HUDEP-2 (cell line): ENCODE results near the gene ZNF488.
"Not testable (repeated sequence)": the region's sequence is repeated elsewhere in the genome, so short reads cannot be mapped to it uniquely, and the experiment has no call there.

Experiments
- DNase-seq, 76 experiments: peaks; one replicate each; lab custom pipeline; 2025; ENCODE audit not compliant: unreplicated experiment in 76 of 76; lab: John Stamatoyannopoulos, UW

The ZNF488 gene

GRCh38 chr10:47384148-47384921 is at the start of gene ZNF488:
Gene ZNF488 (minus strand): TSS chr10:47384293. CDS start chr10:47368829, 15,464 bp downstream.
- DNase-seq, result peak in 68 of 76 experiments; percentile 9 to 78 (median 52)

GRCh38 chr10:47425813-47426419 is 41.8 kb upstream of the ZNF488 start:
- DNase-seq, result no peak

GRCh38 chr10:47424231-47424630 is 40.1 kb upstream of the ZNF488 start:
- DNase-seq, result no peak

- DNase-seq, result no peak
Measured at GRCh38 chr10:47423476-47423875, 39.4 kb upstream of the ZNF488 start.

DNA sequence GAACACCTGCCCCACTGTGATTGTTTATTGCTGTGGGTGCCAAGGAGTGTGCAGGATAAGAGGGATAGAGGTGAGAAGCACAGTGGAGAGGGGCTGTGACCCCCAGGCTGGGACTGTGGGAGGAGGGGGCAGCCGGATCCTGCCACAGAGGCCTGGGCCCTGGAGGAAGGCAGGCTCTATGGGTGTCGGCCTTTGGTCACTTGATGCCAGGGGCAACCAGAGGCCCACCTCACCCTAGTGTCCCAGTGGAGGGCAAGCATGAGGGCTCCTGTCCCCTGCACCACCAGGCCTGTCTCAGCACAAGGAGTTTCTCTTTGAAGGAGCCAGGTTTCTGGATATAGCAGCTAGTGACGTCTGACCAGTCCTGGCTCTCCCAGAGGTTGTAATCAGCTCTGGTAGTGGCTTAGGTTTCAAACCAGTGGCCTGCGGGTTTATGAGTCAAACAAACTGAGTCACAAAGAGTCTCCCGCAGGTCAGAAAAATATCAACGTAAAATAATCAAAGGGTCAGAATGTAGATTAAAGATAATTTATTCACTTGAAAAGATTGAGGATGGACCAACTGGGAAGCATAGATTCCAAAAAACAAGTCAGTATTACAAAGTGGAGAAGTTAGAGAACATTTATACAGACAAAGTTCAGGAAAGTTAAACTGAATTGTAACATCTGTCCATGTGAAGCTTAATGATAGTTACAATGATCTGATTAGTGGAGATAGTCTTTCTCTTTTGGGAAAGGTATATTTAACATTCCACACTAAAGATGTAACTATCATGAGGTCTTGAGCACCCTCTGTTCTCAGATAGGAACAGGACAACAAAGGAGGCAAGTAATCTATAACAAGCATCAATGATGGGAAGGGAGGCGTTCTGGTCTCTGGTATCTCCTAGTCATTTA is 37.2 kb upstream of the ZNF488 start:
- no peak for DNase-seq

- DNase-seq, result no peak
Measured at GRCh38 chr10:47420305-47421056, 36.4 kb upstream of the ZNF488 start.

- no peak for DNase-seq
Measured at GRCh38 chr10:47419421-47419820, 35.3 kb upstream of the ZNF488 start.

DNA sequence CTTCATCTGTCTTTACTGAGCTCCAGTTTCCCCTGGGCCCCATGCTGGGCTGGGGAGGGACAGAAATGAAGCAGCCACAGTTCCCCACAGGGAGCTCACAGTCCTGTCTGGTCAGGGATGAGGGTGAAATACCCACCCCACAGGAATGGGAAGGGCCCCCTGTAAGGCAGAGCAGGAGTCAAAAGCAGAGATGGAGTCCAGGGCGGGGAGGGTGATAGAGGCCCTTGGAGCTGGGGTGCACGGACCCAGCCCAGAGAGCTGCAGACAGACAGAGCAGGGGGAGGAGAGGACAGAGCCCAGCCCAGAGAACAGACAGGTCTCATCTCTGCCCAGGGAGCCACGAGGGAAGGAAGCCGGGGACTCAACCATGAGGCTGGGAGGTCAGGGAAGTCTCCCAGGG is 34.9 kb upstream of the ZNF488 start:
- DNase-seq, result no peak

DNA sequence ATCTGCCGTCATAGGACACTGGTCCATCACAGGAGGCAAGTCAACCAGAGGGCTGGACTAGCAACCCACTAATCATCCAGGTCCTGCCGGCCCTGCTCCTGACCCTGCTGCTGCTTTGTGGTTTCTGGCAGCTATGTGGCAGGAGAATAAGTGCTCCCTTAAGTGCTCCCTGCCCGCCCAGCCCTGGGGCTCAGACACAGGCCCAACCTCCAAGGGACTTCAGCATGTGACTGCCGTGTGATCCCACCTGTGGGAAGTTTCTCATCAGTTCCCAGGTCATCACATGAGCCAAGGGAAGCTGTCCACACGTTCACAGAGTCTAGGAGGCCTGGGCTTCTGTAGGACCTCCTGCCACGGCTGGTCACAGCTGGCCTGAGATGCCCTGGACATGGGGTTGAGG is 34.2 kb upstream of the ZNF488 start:
- no peak for DNase-seq

DNA sequence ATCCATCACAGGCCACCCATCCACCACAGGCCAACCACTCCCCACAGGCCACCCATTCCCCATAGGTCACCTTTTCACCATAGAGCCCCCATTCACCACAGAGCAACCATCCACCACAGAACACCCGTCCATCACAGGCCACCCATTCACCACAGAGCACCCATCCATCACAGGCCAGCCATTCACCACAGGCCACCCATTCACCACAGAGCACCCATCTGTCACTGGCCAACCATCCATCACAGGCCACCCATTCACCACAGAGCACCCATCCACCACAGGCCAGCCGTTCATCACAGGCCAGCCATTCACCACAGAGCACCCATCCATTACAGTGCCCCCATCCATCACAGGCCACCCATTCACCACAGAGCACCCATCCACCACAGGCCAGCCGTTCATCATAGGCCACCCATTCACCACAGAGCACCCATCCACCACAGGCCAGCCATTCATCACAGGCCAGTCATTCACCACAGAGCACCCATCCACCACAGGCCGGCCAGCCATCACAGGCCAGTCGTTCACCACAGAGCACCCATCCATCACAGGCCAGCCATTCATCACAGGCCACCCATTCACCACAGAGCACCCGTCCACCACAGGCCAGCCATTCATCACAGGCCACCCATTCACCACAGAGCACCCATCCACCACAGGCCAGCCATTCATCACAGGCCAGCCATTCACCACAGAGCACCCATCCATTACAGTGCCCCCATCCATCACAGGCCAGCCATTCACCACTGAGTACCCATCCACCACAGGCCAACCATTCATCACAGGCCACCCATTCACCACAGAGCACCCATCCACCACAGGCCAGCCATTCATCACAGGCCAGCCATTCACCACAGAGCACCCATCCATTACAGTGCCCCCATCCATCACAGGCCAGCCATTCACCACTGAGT is 32.5 kb upstream of the ZNF488 start:
- DNase-seq, result not testable (repeated sequence)

- no peak for DNase-seq
Measured at GRCh38 chr10:47415520-47416304, 31.6 kb upstream of the ZNF488 start.

DNA sequence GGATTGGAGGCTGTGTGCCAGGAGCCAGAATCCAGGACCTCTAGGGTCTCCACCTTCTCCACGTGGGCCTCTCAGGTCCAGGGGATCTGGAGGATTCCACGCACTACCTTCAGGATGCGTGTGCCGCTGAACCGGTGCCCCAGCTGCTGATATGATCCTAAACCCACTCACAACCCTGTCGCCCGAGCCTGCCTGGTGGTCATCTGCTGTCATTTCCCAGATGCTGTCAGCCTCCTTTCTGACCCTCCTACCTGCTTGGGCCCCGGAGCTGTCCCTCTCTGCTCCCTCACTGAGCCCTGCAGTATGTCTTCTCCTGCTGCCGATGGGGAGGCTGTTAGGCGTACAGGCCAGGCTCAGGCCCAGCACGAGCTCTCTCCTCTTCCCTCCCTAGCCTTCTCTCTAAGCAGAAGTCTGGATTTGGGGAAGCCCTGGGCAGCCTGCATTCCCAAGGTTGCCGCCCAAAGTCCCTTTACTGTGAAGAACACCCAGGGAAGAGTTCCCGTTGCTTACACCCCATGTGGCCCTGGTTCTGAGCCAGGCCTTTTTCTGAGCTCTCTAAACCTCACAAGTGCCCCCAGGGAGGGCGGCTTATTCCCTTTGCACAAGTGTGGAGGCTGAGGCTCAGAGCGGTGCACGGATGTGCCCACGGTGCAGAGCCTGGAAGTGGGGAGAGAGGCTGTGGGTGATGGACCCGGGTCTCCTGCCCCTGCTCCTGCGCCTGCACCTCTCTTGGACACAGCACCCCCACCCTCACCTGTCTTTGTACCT is 30.8 kb upstream of the ZNF488 start:
- no peak for DNase-seq

- DNase-seq, result no peak
Measured at GRCh38 chr10:47414227-47414592, 30.1 kb upstream of the ZNF488 start.

GRCh38 chr10:47413531-47414226 is 29.6 kb upstream of the ZNF488 start:
- DNase-seq, result no peak

GRCh38 chr10:47412869-47413268 is 28.8 kb upstream of the ZNF488 start:
- no peak for DNase-seq

GRCh38 chr10:47412177-47412730 is 28.2 kb upstream of the ZNF488 start:
- DNase-seq, result no peak

GRCh38 chr10:47410862-47411261 is 26.8 kb upstream of the ZNF488 start:
- DNase-seq, result no peak
